Adrenal gland (tissue), 12 donors: ENCODE results near the gene TMEM259. TPM values are rescaled to one million over a fixed set of nuclear protein-coding genes. Genes with fewer than 3 reads are reported as not detected.

Experiments
- DNase-seq, 7 donors: peaks; one replicate each; pipeline ENCODE4 v3.0.0-alpha.2; 2019 to 2020
- H3K27ac ChIP-seq, 5 donors: fragments of 200-600 bp; sonication (generic) in 4 of 5; 1 replicate in 3 of 5; 2 replicates in 2 of 5; pipeline versions ENCODE4 v1.5.1 to v1.8.0; 2016 to 2020; ENCODE audit warnings: mild to moderate bottlenecking in 1 of 5
- H3K27me3 ChIP-seq: fragments of 200-600 bp; 2 replicates; pipeline ENCODE4 v1.8.0; 2021
- H3K36me3 ChIP-seq, 2 donors: fragments of 200-600 bp; replicated peaks in 1 of 2; 1 replicate in 1 of 2; 2 replicates in 1 of 2; pipeline versions ENCODE4 v1.5.1 to v1.8.0; 2018 to 2022
- H3K4me1 ChIP-seq, 2 donors: fragments of 200-600 bp; replicated peaks in 1 of 2; 1 replicate in 1 of 2; 2 replicates in 1 of 2; pipeline versions ENCODE4 v1.5.1 to v1.8.0; 2018 to 2021
- H3K4me3 ChIP-seq, 4 donors: fragments of 200-600 bp; sonication (generic) in 3 of 4; one replicate each; pipeline ENCODE4 v1.5.1; 2016 to 2018
- H3K9me3 ChIP-seq, 3 donors: fragments of 200-600 bp; sonication (generic) in 1 of 3; replicated peaks in 1 of 3; 1 replicate in 2 of 3; 2 replicates in 1 of 3; pipeline versions ENCODE4 v1.5.1 to v1.8.0; 2016 to 2021
- CTCF ChIP-seq, 6 experiments: fragments of 450-650 bp in 4 of 6; fragments of 200-600 bp in 2 of 6; sonication (generic) in 1 of 6; IDR thresholded peaks; 1 replicate in 5 of 6; 2 replicates in 1 of 6; pipeline versions ENCODE4 v1.5.1 to v1.8.0; 2016 to 2021; ENCODE audit warnings: antibody characterized with exemption in 6 of 6, mild to moderate bottlenecking in 2 of 6, moderate library complexity in 1 of 6
- POLR2A ChIP-seq, 2 donors: fragments of 450-650 bp; IDR thresholded peaks; one replicate each; pipeline ENCODE4 v1.6.1; 2017; ENCODE audit warnings: antibody characterized with exemption in 2 of 2, mild to moderate bottlenecking in 2 of 2, moderate library complexity in 1 of 2
- WGBS, 4 donors: extraction: QIAGEN DNeasy Blood & Tissue Kit in 2 of 4; methylation state at CpG; one replicate each; pipeline versions ENCODE4 v1.1.5 to v1.1.7; 2013 to 2017; 5-methylcytosine and 5-hydroxymethylcytosine counted together
- intact Hi-C, 2 donors: fragments of 100-400 bp; cut with DNase I; formaldehyde crosslinking; loops; one replicate each; pipeline versions ENCODE4 v1.14.1 to v1.15.0; 2022 to 2023
- polyA plus RNA-seq, 3 donors: library from polyadenylated mRNA; stranded (reverse); fragments of 200-250 nt in 2 of 3; fragments of 350-450 nt in 1 of 3; fragmentation: Illumina TruSeq in 1 of 3; extraction: RNeasy Lipid Tissue Mini Kit (QIAGEN cat#74804) in 1 of 3; gene quantifications; one replicate each; pipeline ENCODE4 v1.2.3, GENCODE V29; 2013 to 2014
- total RNA-seq, 9 donors: library from RNA; depleted of rRNA in 4 of 9; stranded (reverse); fragments of >200 nt in 4 of 9; fragments of 120-200 nt in 1 of 9; fragmentation: NEBNext Ultra II Directional in 1 of 9; extraction: Animal tissue kit (Norgen Biotek cat#: 25700) in 1 of 9; gene quantifications; one replicate each; pipeline versions ENCODE4 v1.1.0 to v1.2.4, GENCODE V29; 2013 to 2023
- donor health status: healthy with polysubstance abuse.
- donor health status: Bipolar disorder and iron deficiency.
- donor health status: DM: yes; HTN: yes; CAD: no.
- donor health status: DM: no; HTN: no; CAD: no.
- donor health status: DM: no; HTN: no; CAD: no.
- donor health status: DM: yes; HTN: yes; CAD: no.

Gene TMEM259
- total and polyA plus RNA-seq, 12 donors: 79.4 to 743 (median 202) TPM

GRCh38 chr19:1040476-1041271 is 19.8 kb upstream of the TMEM259 start:
- WGBS, 4 donors: 1 to 7% (median 2%) methylated on average over 16 to 27 of the region's 27 CpGs
- H3K27me3 ChIP-seq: no peaks in the 10 kb centered on the region
- intact Hi-C loops: no loop called here

GRCh38 chr19:1039646-1040475 is 18.9 kb upstream of the TMEM259 start, which contains the start of gene ABCA7:
TSS of gene ABCA7 (plus strand) at chr19:1040107. CDS start at chr19:1041362, 1,255 bp downstream.
- WGBS, 4 donors: 0 to 2% (median 1%) methylated on average over 19 to 56 of the region's 56 CpGs
- intact Hi-C loops: no loop called here
- TF ChIP-seq POLR2A (IDR thresholded peaks at IDR 0.05): peak; percentile 54 to 66
- TF ChIP-seq CTCF (IDR thresholded peaks at IDR 0.05): no peak
- H3K4me1 ChIP-seq: peaks cover 7 to 28% of the 10 kb centered on the region in 2 donors
- peak within 1 kb of the TSS in 2 of 5 donors; percentile 27 to 43 for H3K27ac ChIP-seq
- DNase-seq: peak; percentile 96 to 100 (median 99)
- no peaks in the 10 kb centered on the region for H3K27me3 ChIP-seq
- H3K9me3 ChIP-seq: no peaks in the 10 kb centered on the region
- peaks cover 0 to 21% of the 10 kb centered on the region in 2 donors for H3K36me3 ChIP-seq
- H3K4me3 ChIP-seq: peak within 1 kb of the TSS in 3 of 4 donors; percentile 11 to 51 (median 31)

More at GRCh38 chr19:1040476-1041271, 19.8 kb upstream of the TMEM259 start:
- Histone ChIP-seq H3K9me3 (no peaks in the 10 kb centered on the region), H3K36me3 (peaks cover 0 to 20% of the 10 kb centered on the region in 2 donors), H3K4me3 (peak overlapping the region in 2 of 4 donors; percentile 31 to 51), H3K27ac (peak overlapping the region in 2 of 5 donors; percentile 43 to 49), H3K4me1 (peaks cover 7 to 28% of the 10 kb centered on the region in 2 donors)
- DNase-seq: peak; percentile 86 to 97 (median 93)
- TF ChIP-seq CTCF (IDR thresholded peaks at IDR 0.05) (no peak), POLR2A (IDR thresholded peaks at IDR 0.05) (no peak)

- H3K9me3 ChIP-seq: no peaks in the 10 kb centered on the region
- DNase-seq: no peak
- TF ChIP-seq CTCF (IDR thresholded peaks at IDR 0.05) (no peak), POLR2A (IDR thresholded peaks at IDR 0.05) (no peak)
- H3K4me1 ChIP-seq: peaks cover 7 to 28% of the 10 kb centered on the region in 2 donors
- H3K27me3 ChIP-seq: no peaks in the 10 kb centered on the region
- H3K27ac ChIP-seq: peak overlapping the region in 1 of 5 donors; percentile 43
- intact Hi-C loops: no loop called here
- H3K4me3 ChIP-seq: no peak overlapping the region
- H3K36me3 ChIP-seq: peaks cover 0 to 21% of the 10 kb centered on the region in 2 donors
- 65 to 73% (median 65%) methylated on average over 22 of the region's 22 CpGs for WGBS, 4 donors
These were observed 18.2 kb upstream of the TMEM259 start for GRCh38 chr19:1038978-1039645.
